Measurements from ENCODE around the gene CATSPERD.

DNA sequence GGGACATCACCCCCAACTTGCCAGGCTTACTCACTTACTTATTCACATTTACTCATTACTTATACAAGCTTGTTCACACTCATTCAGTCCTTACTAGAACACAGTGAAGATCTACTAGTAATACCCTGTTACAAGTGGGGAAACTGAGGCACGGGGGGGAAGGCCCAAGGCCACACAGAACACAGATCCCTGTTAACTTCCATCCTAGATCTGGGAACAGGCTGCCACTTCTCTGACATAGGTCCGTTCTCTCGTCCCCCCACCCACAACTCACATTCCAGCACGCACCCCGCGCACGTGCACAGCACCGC lies 83.0 kb downstream of the CATSPERD start:
- TF ChIP-seq, protein P1, sequence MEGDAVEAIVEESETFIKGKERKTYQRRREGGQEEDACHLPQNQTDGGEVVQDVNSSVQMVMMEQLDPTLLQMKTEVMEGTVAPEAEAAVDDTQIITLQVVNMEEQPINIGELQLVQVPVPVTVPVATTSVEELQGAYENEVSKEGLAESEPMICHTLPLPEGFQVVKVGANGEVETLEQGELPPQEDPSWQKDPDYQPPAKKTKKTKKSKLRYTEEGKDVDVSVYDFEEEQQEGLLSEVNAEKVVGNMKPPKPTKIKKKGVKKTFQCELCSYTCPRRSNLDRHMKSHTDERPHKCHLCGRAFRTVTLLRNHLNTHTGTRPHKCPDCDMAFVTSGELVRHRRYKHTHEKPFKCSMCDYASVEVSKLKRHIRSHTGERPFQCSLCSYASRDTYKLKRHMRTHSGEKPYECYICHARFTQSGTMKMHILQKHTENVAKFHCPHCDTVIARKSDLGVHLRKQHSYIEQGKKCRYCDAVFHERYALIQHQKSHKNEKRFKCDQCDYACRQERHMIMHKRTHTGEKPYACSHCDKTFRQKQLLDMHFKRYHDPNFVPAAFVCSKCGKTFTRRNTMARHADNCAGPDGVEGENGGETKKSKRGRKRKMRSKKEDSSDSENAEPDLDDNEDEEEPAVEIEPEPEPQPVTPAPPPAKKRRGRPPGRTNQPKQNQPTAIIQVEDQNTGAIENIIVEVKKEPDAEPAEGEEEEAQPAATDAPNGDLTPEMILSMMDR (IDR thresholded peaks at IDR 0.05) = no peak
- no peak for TF ChIP-seq MAFK (IDR thresholded peaks at IDR 0.05; ENCODE audit: partially characterized antibody)
- TF ChIP-seq RAD21 (conservative IDR thresholded peaks at IDR 0.05 in 1 of 2, IDR thresholded peaks at IDR 0.05 in 1 of 2) = no peak
- TF ChIP-seq, protein P2, sequence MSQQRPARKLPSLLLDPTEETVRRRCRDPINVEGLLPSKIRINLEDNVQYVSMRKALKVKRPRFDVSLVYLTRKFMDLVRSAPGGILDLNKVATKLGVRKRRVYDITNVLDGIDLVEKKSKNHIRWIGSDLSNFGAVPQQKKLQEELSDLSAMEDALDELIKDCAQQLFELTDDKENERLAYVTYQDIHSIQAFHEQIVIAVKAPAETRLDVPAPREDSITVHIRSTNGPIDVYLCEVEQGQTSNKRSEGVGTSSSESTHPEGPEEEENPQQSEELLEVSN (IDR thresholded peaks at IDR 0.05; ENCODE audit: borderline replicate concordance, low read depth) = no peak
- no peak for TF ChIP-seq EP300 (IDR thresholded peaks at IDR 0.05)
- no peak for TF ChIP-seq POLR2A (IDR thresholded peaks at IDR 0.05; ENCODE audit: low read length)

Data from A549 (cell line).